IPS-18a (cell line): ENCODE measurements around the gene MEX3B.
A peak's percentile ranks its signal among the peaks of the same experiment; 100 is the strongest.

Experiments
- H3K27ac ChIP-seq: one replicate; pipeline ENCODE4 v1.5.1; 2013; ENCODE audit warnings: low read length
- H3K27me3 ChIP-seq: one replicate; pipeline ENCODE4 v1.6.1; 2013; ENCODE audit warnings: mild to moderate bottlenecking, low read length; ENCODE audit not compliant: control insufficient read depth, insufficient read depth
- H3K36me3 ChIP-seq: one replicate; pipeline ENCODE4 v1.6.1; 2013; ENCODE audit warnings: low read depth, low read length; ENCODE audit not compliant: control insufficient read depth
- H3K4me1 ChIP-seq: one replicate; pipeline ENCODE4 v1.6.1; 2013; ENCODE audit warnings: low read depth, low read length; ENCODE audit not compliant: control insufficient read depth
- H3K4me3 ChIP-seq: one replicate; pipeline ENCODE4 v1.5.1; 2013; ENCODE audit warnings: low read length
- H3K9ac ChIP-seq: one replicate; pipeline ENCODE4 v1.6.1; 2013; ENCODE audit warnings: mild to moderate bottlenecking, low read length, moderate library complexity
- H3K9me3 ChIP-seq: one replicate; pipeline ENCODE4 v1.6.1; 2013; ENCODE audit warnings: low read depth, low read length; ENCODE audit not compliant: control insufficient read depth

Gene MEX3B

DNA sequence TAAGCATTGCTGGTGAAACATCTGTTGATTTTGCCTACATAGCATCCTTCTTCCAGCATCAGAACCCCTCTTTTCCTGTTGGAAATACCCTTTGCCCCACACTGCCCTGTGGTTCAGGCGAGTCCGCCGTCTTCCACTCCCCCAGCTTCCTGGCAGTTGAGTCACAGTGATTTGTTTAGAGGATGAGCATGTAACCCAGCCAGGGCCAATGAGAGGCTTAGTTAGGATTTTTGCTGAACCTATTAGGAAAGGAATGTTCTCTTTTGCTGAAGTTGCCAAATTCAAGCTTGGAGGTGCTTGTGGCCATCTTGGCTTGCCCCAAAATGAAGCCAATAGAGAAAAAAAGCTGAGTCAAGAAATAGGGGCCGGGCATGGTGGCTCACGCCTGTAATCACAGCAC is 19.0 kb upstream of the MEX3B start:
- Histone ChIP-seq H3K36me3 (no peaks in the 10 kb centered on the region), H3K4me1 (peaks cover 9% of the 10 kb centered on the region)

DNA sequence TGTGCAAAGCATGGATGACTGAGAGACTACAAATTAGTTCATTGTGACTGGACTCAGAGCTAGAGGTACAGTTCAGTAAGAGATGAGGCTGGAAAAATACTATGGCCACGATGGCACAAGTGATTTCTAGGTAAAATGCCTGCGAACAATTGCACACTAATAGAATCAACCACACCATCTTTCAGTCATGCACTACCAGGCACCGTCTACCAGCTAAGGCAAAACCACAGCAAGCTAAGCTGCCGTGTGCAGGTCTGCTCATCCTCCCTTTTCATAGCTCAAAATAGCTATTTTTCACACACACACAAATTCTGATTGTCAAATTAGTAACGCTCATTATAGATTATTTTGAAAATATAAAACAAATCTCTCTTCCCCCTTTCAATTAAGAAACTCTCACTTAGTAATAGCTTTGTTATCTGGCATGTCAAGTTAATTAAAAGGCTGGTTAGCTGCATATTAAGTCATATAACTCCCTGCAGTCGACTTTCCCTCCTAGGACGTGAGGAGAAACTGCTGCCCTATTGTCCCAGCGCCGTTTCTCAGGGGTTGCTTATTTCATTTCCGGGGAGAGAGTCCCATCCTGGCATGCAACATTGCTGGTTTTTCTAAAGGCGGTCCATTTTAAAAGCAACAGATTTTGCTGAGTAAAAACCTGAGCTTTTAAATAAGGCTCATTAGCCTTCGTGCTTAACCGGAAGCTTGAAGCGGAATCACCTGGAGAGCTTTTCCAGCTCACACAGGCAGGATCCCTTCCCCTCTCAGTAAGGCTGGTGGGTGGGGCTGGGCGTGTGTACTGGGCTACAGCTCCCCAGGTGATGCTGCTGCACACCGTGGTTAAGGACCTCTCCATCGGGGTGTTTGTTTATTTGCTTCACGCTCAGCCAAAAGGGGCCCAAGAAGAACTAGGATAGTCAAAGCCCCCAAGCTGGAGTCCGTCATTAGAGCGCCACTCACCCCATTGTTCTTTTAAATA is 16.9 kb upstream of the MEX3B start:
- peak overlapping the region; percentile 51 for H3K4me3 ChIP-seq
- H3K9me3 ChIP-seq, result no peaks in the 10 kb centered on the region
- H3K27me3 ChIP-seq, result peaks cover 75% of the 10 kb centered on the region
- H3K36me3 ChIP-seq, result no peaks in the 10 kb centered on the region
- H3K9ac ChIP-seq, result no peak overlapping the region
- H3K4me1 ChIP-seq, result peaks cover 15% of the 10 kb centered on the region
- H3K27ac ChIP-seq, result no peak overlapping the region

More for the DNA sequence above, 19.0 kb upstream of the MEX3B start:
- Histone ChIP-seq H3K9ac (no peak overlapping the region), H3K4me3 (no peak overlapping the region), H3K27ac (no peak overlapping the region), H3K27me3 (peaks cover 55% of the 10 kb centered on the region), H3K9me3 (no peaks in the 10 kb centered on the region)

- H3K9me3 ChIP-seq, result no peaks in the 10 kb centered on the region
- H3K36me3 ChIP-seq, result no peaks in the 10 kb centered on the region
- H3K4me1 ChIP-seq, result peaks cover 28% of the 10 kb centered on the region
- no peak overlapping the region for H3K9ac ChIP-seq
- H3K27ac ChIP-seq, result no peak overlapping the region
- H3K27me3 ChIP-seq, result peaks cover 93% of the 10 kb centered on the region
- H3K4me3 ChIP-seq, result no peak overlapping the region
These were observed 15.0 kb upstream of the MEX3B start for GRCh38 chr15:82060817-82061216.

DNA sequence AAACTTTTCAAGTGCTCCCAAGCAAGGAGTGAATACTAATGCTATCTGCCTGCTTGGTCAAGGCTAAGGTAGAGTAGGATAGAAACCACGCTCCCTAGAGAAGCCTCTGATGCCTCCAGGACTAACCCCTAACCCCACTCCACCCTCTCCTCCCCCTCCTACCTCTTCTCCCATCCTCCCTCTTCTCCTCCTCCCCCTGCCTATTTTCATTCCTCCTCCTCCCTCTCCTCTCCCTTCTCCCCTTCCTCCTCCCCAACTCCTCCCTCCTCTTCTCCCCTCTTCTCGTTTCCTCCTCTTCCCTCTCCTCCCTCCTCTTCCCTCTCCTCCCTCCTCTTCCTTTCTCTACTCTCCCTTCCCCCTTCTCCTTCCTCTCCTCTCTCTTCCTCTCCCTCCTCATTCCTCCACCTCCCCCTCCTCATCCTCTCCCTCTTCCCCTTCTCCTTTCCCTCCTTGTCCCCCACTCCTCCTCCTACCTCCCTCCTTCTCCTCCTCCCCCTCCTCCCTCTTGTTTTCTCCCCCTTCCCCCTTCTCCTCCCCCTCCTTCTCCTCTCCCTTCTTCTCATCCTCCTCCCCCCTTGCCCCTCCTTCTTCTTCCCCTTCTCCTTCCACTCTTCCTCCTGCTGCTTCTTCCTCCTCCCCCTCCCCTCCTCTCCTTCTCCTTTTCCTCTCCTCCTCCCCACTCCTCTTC is 12.8 kb upstream of the MEX3B start:
- Histone ChIP-seq H3K4me3 (peak overlapping the region; percentile 61), H3K27me3 (peaks cover 74% of the 10 kb centered on the region)

DNA sequence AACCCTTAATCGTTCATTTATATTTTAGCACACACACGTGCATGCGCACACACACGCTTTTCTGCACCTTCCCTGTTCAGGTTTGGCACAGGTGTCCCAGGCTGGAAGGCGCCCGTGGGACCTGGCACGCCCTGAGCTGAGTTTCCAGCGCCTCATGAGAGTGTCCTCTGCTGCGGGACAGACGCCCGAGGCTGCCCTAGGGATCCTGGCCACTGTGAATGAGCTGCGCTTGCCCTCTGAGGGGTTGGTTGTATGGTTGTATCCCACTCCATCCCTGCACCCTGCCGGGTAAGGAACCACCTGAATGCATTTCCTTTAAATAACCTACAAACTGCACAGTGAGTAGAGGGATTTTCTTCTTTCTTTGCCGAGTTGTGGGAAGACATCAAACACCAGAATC is 12.2 kb upstream of the MEX3B start:
- Histone ChIP-seq H3K9me3 (no peaks in the 10 kb centered on the region), H3K36me3 (no peaks in the 10 kb centered on the region), H3K9ac (no peak overlapping the region), H3K27ac (no peak overlapping the region), H3K27me3 (peaks cover 68% of the 10 kb centered on the region), H3K4me1 (peaks cover 27% of the 10 kb centered on the region), H3K4me3 (peak overlapping the region; percentile 61)

More for the DNA sequence above, 12.8 kb upstream of the MEX3B start:
- no peak overlapping the region for H3K9ac ChIP-seq
- H3K4me1 ChIP-seq, result peaks cover 28% of the 10 kb centered on the region
- H3K36me3 ChIP-seq, result no peaks in the 10 kb centered on the region
- no peak overlapping the region for H3K27ac ChIP-seq
- H3K9me3 ChIP-seq, result no peaks in the 10 kb centered on the region

GRCh38 chr15:82056958-82057823 is 11.4 kb upstream of the MEX3B start:
- Histone ChIP-seq H3K4me3 (peak overlapping the region; percentile 61), H3K27ac (no peak overlapping the region), H3K4me1 (peaks cover 22% of the 10 kb centered on the region), H3K27me3 (peaks cover 59% of the 10 kb centered on the region), H3K9ac (no peak overlapping the region), H3K36me3 (no peaks in the 10 kb centered on the region), H3K9me3 (no peaks in the 10 kb centered on the region)

GRCh38 chr15:82052751-82053150 is 6.9 kb upstream of the MEX3B start:
- H3K9me3 ChIP-seq, result no peaks in the 10 kb centered on the region
- no peak overlapping the region for H3K9ac ChIP-seq
- no peak overlapping the region for H3K27ac ChIP-seq
- H3K36me3 ChIP-seq, result no peaks in the 10 kb centered on the region
- no peak overlapping the region for H3K4me3 ChIP-seq
- peaks cover 22% of the 10 kb centered on the region for H3K4me1 ChIP-seq
- H3K27me3 ChIP-seq, result peaks cover 34% of the 10 kb centered on the region

- H3K4me1 ChIP-seq, result peaks cover 13% of the 10 kb centered on the region
- no peak overlapping the region for H3K27ac ChIP-seq
- H3K4me3 ChIP-seq, result no peak overlapping the region
- peaks cover 23% of the 10 kb centered on the region for H3K27me3 ChIP-seq
- H3K9me3 ChIP-seq, result no peaks in the 10 kb centered on the region
- H3K9ac ChIP-seq, result no peak overlapping the region
- no peaks in the 10 kb centered on the region for H3K36me3 ChIP-seq
These were observed 5.8 kb upstream of the MEX3B start for GRCh38 chr15:82051664-82052063.

DNA sequence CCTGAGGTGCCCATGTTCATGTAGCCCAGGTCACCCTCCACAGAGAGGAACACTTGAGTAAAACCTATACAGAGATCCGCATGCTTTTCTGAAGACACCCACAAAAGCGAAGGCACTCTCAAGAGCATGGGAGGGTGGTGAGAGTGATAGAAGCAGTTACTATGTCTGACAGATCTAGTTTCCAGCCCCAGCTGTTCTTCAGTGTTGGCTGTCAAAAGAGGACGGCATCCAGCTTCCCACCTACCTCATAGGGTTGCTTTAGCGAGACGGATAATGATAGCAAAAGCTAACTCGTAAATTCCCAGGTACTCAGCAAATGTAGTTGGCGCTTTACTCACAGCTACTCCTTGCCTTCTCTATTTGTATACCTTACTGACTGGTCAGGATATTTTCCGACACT is 3.0 kb upstream of the MEX3B start:
- Histone ChIP-seq H3K27ac (no peak overlapping the region), H3K4me1 (peaks cover 10% of the 10 kb centered on the region), H3K36me3 (no peaks in the 10 kb centered on the region), H3K4me3 (no peak overlapping the region), H3K9ac (no peak overlapping the region), H3K27me3 (peaks cover 19% of the 10 kb centered on the region), H3K9me3 (no peaks in the 10 kb centered on the region)

- peak overlapping the region; percentile 68 for H3K4me3 ChIP-seq
- H3K36me3 ChIP-seq, result peaks cover under 1% of the 10 kb centered on the region
- H3K9ac ChIP-seq, result peak overlapping the region; percentile 85
- peak overlapping the region; percentile 56 for H3K27ac ChIP-seq
- peaks cover 30% of the 10 kb centered on the region for H3K27me3 ChIP-seq
- H3K9me3 ChIP-seq, result no peaks in the 10 kb centered on the region
- peaks cover 10% of the 10 kb centered on the region for H3K4me1 ChIP-seq
These were observed 1.9 kb upstream of the MEX3B start for GRCh38 chr15:82047453-82048400.
